H1 (cell line): ENCODE results near the gene LCA5L. TPM values are rescaled to one million over a fixed set of nuclear protein-coding genes. Genes with fewer than 3 reads are reported as not detected.

ENCODE experiments used
- KDM4A ChIP-seq: IDR thresholded peaks from one replicate; pipeline ENCODE4 v1.7.1; 2012; ENCODE audit warnings: low read depth, mild to moderate bottlenecking, moderate library complexity, low read length, inconsistent platforms; ENCODE audit not compliant: severe bottlenecking
- TAF7 ChIP-seq: optimal IDR thresholded peaks from 2 replicates; pipeline ENCODE3; 2011; ENCODE audit warnings: low read depth, mild to moderate bottlenecking, inconsistent platforms, low read length, moderate library complexity, borderline replicate concordance
- polyA plus RNA-seq, 7 experiments: library from polyadenylated mRNA; depleted of rRNA in 3 of 7; stranded (reverse) in 5 of 7; unstranded in 2 of 7; fragments of >200 nt in 5 of 7; fragments of 200-250 nt in 2 of 7; gene quantifications; 1 replicate in 5 of 7; 2 replicates in 1 of 7; 4 replicates in 1 of 7; pipeline versions ENCODE4 v1.2.1 to v1.2.3, GENCODE V29; 2011 to 2013; ENCODE audit warnings: missing spikeins in 2 of 7, mixed read lengths in 2 of 7
- total RNA-seq: library from RNA; stranded (reverse); fragmentation: NEBNext Ultra II Directional; extraction: Animal tissue kit (Norgen Biotek cat#: 25700); gene quantifications from 2 replicates; pipeline ENCODE4 v1.2.1, GENCODE V29; 2021
- TF ChIP-seq, protein P1 (sequence below): IDR thresholded peaks from 2 replicates; pipeline ENCODE4 v1.6.1; 2012; ENCODE audit warnings: low read length, inconsistent platforms

Gene LCA5L
- total and polyA plus RNA-seq, 2 of the 8 experiments (the other 6 are each of a cell fraction or from before 2014, with no cell fraction given): 0.11 to 0.84 TPM

DNA sequence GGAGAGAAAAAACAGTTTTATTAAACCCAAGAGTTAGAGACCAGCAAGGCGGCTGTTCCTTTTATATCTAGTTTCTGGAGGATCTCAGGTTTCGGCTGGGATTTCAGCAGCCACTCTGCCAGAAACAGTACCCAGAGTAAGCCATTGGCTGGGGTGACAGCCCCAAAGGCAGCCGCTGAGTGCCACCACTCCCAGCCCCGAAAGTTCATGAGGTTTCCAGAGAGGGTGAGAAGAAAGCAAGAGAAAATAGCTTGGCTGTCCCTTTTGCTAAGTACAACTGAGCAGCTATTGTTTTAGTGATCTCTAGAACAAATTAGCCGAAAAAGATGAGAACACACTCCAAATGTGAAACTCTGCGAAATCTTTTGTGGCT, 7.4 kb upstream of the LCA5L start (continued):
- TF ChIP-seq, protein P1, sequence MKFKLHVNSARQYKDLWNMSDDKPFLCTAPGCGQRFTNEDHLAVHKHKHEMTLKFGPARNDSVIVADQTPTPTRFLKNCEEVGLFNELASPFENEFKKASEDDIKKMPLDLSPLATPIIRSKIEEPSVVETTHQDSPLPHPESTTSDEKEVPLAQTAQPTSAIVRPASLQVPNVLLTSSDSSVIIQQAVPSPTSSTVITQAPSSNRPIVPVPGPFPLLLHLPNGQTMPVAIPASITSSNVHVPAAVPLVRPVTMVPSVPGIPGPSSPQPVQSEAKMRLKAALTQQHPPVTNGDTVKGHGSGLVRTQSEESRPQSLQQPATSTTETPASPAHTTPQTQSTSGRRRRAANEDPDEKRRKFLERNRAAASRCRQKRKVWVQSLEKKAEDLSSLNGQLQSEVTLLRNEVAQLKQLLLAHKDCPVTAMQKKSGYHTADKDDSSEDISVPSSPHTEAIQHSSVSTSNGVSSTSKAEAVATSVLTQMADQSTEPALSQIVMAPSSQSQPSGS: no peak
- TF ChIP-seq KDM4A: no peak
- no peak for TF ChIP-seq TAF7
